HG03097 (cell line): Measurements from ENCODE around the gene UVSSA.

Source experiments
- ATAC-seq: cut with Tn5 transposase; IDR thresholded peaks from one replicate; pipeline ENCODE4 v1.9.1; 2021; ENCODE audit not compliant: unreplicated experiment, low FRiP score

The UVSSA gene

DNA sequence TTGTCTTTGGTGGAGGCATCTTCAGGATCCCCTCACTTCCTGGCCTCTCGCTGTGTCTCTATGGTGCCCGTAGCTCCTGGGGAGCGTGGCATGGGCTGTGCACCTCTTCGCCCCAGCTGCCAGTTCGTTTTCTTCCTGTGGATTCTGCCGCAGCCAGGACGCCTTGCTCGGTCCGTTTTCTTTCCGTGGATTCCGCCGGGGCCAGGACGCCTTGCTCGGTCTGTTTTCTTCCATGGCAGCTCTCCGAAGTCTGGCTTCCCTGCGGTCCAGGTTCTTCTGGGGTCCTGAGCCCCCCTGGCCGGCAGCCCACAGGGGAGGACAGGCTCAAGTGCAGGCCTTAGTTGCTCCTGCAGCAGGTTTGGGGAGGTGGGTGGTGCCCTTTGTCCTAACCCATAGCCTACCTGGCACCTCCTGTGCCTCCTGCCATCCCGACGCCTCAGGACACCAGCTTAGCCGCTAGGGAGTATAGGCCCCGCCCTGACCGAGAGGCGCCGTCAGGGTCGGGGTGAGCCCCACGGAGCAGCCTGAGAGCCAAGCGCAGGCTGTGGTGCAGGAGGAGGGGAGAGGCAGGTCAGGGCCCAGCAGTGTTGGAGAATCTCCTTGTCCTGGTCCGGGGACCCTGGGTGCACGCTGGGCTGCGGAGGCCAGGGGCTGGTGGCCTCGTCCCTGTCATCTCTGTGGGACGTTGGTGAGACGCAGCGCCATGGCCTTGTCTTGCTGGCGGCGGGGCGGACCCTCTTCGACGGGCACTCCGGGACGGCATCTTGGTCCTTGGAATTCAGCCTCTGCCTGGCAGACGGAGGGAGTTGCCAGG is 27.1 kb downstream of the UVSSA start:
- ATAC-seq, result no peak

DNA sequence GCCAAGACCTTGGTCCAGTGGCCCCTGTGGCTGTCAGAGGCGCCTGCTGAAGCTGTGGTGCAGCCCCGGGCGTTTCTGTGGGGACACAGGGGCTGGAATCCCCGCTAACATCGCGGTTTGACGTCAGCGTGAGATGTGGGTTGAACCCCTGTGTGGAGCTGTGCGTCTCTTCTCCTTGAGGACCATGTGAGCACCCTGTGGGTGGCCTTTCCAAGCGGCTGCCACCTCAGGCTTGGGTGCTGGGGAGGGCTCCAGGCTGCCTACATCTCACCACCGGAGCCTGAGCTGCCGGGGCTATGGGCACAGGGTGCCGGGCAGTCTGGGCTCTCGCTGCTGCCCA is 27.7 kb downstream of the UVSSA start:
- no peak for ATAC-seq

DNA sequence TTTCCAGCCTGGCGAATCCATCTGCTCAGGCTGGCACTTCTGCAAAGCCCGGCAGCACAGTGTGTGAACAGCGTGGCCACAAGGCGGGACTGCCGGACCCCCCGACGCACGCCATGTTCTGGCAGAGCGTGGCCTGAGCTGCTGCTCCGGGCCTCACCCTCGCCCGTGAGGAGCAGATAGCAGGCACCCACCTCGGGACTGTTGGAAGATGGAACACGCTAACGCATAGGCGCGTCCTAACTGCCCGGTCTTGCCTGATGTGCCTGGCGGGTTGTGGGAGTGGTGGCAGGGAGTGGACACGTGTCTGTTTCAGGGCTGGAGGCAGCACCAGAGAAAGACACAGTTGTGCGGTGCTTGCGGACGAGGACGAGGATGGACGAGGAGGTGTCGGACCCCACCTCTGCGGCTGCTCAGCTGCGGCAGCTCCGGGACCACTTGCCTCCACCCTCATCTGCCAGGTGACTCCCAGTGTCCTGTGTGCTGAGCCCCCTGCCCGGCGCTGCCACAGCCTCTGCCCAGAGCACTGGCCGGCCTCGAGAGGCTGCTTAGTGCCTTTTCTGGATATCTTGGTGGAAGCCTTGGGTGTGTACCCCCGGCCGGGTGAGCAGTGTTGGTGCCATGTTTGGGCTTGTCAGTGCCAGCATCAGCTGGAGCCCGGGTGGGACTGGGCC is 28.2 kb downstream of the UVSSA start:
- no peak for ATAC-seq

DNA sequence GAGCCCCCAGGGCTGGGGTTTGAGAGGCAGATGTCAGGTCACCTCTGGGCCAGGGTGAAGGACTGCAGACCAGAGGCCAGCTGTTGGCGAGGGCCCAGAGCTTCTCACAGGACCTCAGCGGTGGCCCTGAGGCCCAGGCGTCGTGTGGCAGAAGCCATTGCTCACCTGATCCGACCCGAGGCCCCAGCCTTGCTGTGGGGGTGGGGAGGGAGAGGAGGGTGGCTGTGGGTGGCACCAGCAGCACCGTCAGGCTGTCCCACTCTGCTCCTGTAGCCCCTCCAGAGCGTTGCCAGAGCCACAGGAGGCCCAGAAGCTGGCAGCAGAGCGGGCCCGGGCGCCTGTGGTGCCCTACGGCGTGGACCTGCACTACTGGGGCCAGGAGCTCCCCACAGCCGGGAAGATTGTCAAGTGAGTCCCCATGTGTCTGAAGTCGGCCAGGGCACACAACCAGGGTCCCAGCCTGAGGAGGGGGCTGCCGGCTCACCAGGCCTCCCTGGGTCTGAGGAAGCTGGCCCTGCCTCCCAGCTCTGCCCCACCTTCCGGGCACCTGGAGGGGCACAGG is 28.8 kb downstream of the UVSSA start:
- no peak for ATAC-seq

DNA sequence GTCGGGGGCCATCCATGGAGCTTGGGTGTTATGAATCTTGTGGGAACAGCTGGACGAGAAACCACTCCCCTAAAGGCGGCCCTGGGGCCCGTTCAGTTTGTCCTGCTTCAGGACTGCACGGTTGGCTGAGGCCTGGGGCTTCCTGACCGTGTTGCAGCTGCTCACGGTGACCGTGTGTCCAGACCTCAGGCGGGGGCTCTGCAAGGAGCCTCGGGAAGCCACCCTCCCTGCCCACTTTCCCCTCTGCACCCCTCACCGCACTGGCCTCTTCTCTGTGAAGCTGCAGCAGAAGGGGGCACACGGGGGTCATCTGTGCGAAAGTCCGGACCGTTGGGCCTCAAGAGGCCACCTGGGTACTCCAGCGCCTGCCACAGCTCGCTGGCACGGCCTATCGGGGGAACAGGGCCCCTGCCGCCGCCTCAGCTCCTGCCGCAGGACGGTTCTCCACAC is 29.4 kb downstream of the UVSSA start:
- no peak for ATAC-seq

DNA sequence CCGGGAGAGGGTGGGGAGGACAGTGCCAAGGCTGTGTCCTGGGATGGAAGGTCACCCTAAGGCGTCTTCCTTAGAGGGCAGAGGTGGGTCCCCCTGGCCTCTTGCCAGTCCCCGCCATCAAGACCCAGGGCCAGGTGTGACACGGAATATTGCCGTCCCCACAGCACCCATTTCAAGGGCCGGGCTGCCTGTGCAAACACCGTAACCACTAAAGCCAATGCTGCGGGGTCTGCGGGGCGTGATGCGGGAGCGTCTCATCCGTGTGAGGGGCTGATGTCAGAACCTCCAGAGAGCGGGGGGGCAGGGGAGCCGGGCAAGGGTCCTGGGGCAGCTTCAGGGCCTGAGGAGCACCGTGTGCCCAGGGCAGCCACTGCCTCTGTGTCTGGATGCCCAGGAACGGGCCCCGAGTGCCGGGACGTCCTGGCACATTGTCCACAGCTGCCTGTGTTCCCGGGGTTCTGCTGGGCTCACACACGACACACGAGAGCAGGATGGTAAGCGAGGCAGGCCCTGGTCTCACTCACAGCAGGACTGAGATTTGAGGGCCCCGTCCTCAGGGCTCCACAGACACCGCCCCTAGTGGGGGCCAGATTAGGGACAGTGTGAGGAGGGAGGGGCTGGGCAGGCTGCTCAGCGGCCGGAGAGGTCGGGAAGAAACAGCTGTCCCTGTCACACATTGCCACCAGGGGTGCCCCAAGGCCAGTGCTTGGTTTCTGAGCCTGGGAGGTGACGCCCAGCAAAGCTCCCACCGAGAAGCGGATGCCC is 30.0 kb downstream of the UVSSA start:
- no peak for ATAC-seq

- ATAC-seq, result no peak
These were observed 30.7 kb downstream of the UVSSA start for GRCh38 chr4:1377606-1378261.

DNA sequence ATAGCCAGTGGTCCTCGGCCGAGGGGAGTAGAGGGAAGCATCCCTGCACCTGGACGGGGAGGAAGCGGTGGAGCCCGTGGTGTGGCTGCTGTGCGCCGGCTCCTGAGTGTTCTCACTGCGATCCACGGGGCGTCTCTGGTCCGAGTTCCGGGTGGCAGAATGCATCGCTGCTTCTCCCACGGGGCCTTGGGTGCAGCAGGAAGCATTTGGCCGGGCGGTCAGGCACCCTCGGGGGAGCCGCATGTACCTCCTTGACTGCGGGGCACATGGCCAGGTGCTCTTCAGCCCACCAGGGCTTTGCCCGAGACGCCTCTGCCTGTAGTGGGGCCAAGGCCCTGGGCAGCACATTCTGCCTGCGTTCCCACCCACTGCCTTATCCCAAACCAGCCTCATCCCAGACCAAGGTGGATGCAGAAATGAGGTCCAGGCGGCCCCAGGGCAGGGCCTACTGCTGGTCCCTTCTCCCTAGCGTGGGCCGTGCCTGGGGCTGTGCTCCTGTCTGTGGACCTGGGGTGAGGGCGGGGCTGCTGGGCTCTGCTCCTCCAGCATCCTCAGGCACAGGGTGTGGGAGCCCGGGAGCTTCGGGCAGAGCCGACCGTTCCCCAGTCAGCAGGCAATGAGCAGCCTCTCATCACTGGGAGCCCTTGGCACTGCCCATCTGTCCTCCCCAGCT is 31.7 kb downstream of the UVSSA start:
- no peak for ATAC-seq

- no peak for ATAC-seq
These were observed 32.4 kb downstream of the UVSSA start for GRCh38 chr4:1379351-1379781.

DNA sequence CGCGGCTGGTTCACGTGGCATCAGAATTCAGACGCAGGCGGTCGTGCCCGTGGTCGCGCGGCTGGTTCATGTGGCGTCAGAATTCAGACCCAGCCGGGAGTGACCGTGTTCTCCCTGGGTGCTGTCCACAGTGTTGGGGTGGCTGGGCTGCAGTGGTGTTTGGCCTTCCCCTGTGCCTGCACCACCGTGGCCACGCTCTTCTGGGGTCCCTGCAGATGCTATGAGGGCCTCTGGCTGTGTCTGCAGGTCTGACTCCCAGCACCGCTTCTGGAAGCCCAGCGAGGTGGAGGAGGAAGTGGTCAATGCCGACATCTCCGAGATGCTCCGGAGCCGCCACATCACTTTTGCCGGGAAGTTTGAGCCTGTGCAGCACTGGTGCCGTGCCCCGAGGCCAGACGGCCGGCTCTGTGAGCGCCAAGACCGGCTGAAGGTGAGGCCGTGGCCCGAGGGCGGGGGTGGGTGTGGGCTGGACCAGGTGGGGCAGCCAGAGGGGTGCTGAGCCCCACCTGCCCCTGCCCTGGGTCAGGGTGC is 32.9 kb downstream of the UVSSA start:
- no peak for ATAC-seq

- no peak for ATAC-seq
These were observed 33.6 kb downstream of the UVSSA start for GRCh38 chr4:1380368-1381151.

GRCh38 chr4:1381181-1381621 is 34.2 kb downstream of the UVSSA start:
- ATAC-seq, result no peak

- no peak for ATAC-seq
These were observed 35.0 kb downstream of the UVSSA start for GRCh38 chr4:1381944-1382541.

DNA sequence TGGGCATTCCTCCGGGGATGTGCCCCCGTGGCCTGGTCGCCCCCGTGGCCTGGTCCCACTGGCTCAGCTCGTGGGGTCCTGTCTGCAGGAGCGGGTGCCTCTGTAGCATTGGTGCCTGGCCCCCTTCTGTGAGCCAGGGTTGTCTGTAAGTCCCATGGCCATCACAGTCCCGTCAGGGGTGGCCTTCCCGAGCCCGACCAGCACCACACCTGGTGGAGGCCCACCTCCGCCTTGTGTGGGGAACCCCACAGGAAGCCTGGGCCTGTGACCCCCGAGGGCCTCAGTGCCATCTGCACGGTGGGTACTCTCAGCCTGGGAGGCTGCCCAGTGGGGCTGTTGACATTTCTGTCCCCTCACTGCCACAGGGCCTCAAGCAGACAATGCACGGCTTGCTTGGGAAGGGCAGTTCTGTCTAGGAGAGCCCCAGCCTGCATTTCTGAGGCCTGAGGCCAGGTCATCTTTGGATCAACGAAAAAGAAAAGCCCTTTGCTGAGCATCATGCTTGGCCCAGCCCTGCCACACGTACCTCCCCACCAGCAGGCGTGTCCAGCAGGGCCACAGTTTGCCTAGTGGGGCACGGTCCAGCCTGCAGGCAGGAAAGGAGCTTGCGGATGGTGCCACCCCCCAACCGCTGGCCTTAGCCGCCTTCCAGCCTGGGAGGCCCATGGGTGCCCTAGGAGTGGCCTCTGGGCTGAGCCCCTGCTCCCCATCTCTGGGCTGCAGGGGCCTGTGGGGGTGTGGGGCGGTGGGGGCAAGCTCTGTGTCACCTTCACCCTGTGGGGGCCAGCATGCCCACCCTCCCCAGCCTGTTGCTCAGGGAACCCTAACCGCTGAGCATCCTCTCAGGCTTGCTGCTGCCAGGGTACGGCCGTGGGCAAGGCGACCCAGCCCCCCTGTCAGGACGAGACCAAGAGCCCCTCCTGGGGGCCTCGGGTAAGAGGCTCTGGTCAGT is 36.0 kb downstream of the UVSSA start:
- ATAC-seq, result no peak

DNA sequence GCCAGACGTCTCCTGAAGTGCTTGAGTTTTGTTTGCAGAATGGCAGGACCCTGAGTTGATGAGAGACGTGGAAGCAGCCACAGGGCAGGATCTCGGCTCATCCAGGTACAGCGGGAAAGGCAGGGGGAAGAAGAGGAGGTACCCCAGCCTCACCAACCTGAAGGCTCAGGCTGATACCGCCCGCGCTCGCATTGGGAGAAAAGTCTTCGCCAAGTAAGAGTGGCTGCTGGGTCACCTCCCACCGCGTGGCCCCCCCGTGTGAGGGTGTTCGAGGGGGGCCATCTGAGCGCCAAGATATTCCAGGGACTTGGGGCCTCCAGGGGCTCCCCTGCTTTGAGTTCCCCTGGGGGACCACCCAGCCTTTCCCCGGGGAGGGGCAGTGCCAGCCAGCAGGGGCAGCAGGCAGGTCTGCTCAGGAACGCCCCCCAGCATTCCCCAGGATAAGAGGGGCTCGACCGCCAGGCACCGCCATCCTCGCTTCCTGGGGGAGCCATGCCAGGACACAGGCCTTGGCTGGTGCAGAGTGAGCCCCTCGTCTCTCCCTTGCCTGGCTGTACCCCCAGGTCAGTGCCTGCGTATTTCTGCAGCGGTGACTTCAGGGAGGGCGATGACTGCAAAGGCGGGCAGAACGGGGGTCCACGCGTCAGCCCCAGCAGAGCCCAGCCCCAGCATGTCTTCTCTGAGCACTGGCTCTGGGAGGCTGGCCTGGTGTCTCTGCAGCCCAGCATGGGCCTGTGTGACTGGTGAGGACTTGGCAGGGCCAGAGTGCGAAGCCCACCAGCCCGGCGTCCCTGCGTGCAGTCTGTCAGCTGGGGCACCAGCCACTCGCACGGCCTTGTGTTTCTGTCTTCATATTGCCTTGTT is 37.0 kb downstream of the UVSSA start:
- ATAC-seq, result no peak

GRCh38 chr4:1384675-1385372 is 37.8 kb downstream of the UVSSA start:
- no peak for ATAC-seq
